SW 1271 (cell line): Measurements from ENCODE around the gene DNMBP.
"Not testable (repeated sequence)": the region's sequence is repeated elsewhere in the genome, so short reads cannot be mapped to it uniquely, and the experiment has no call there.

Source experiments
- DNase-seq, 2 experiments: peaks; one replicate each; lab custom pipeline; 2025; lab: John Stamatoyannopoulos, UW

The DNMBP gene

DNA sequence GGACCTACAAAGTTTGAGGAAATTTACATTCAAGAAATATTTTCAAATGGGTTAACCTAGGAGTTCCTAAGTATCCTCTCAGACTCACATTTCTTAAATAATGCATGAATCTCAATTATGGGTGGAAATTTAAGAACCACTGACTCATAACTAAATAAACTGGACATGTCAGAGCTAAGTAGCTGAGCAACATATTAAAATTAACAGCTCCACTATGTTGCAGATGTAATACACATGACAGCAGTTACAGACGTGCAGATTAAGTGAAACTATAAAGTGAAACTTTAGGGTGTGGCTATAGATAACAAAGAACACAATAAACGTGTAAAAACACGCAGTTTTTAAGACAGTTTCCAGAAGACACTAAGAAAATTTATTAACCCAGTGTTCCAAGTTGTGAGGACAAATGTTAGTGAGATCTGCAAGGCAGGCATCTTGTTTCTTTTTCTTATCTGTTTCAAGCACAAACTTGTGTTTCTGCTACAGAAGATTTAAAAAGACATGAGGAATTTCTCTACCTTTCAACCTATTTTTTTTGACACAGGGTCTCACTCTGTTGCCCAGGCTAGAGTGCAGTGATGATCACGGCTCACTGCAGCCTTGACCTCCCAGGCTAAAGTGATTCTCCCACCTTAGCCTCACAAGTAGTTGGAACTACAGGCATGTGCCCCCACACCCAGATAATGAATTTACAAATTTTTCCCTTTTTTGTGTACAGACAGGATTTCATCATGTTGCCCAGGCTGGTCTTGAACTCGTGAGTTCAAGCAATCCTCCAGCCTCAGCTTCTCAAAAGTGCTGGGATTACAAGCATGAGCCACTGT, 25.3 kb downstream of the DNMBP start:
- no peak for DNase-seq

DNA sequence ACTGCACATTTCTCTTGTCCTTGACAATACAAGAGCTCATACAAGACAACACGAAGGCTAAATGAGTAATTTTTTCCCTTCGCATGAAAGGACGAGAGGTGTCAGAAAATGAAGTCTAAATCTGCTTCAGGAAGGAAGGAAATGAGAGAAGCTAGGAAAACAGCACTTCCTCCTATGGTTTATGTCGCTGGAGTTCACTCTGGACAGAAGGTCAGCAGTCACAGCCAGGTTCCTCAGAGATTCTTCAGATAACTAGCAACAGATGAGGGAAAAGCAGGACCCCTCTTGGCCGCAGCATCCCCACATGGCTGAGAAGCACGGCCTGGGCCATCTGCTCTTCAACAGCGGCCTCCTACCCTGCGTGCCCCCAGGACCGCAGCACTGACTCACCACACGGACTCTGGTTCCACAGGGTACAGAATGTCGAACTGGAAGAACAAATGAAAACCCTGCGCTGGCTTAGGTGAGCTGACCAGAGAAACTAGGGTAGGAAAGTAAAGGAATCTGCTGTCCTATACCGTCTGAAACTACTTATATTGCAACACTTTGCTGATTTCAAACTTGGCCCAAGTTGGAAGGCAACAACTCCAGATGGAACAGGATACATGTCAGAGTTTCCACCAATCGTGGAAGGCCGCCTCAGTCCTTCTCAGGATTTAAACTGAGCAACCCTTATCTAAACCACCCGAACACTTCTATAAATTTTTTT, 26.3 kb downstream of the DNMBP start:
- no peak for DNase-seq

DNA sequence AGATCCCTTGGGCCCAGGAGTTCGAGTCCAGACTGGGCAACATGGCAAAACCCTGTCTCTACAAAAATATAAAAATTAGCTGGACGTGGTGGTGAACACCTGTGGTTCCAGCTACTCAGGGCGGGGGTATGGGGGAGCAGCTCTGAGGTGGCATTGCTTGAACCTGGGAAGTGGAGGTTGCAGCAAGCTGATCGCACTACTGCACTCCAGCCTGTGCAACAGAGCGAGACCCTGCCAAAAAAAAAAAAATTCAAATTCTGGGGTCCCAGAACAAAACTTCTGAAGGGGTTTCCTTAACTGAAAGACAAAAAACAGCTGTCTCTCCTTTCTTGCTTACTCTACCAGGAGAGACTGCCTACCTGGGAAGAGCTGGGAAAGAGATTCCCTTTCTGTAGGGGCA, 27.0 kb downstream of the DNMBP start:
- no peak for DNase-seq

DNA sequence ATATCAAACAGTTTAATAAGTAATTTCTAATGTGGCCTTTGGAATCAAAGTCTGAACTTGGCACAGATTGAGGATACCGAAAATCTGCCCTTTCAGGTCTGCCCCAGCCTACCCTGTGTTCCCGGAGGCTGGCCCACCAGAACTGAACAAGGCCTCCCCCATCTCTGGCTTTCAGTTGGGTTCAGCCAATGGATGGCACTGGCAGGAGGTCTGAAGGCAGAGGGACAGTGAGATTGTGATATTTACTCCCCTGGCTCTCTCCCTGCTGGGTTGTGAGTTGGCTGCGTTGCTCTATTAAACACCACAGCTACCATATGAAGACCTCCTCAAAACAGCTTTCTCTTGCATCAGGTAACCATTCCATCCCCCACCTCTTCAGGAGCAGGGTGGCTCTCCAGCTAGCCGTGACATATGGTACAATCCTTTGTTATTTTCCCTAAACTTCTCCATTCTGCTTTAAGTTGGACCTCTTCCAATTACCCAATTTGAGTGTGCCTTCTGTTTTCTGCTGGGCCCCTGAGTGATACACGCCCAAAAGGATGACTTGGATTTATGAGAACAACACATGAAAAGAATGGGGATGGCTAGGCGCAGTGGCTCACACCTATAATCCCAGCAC, 28.1 kb downstream of the DNMBP start:
- no peak for DNase-seq

DNA sequence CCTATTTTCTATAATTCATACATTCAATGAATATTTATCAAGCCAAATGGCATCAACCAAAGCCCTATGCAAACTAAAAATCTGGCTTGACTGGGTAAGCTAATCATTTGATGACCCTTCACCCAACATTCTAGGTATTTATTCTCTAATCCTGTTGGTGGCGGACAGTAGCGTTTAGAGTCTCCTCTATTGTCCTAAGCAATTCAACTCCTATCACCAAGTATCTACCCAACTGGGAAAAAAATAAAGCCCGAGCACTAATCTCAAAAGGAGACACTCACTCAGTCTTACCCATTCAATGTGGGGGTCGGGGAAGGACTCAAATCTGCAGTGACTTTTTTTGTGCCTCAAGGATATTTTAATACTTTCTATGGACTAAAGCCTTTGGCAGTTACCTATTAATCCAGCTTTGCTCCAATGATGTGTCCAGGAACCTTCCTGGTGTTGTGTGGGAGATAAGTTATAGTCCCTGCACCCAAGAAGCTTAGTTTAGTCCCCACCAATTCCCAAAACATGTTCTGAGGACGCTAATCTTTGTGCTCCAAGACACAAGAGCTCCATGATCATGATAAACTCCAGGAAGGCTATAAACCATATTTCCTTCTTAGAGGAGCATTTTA, 30.6 kb downstream of the DNMBP start:
- no peak for DNase-seq

DNA sequence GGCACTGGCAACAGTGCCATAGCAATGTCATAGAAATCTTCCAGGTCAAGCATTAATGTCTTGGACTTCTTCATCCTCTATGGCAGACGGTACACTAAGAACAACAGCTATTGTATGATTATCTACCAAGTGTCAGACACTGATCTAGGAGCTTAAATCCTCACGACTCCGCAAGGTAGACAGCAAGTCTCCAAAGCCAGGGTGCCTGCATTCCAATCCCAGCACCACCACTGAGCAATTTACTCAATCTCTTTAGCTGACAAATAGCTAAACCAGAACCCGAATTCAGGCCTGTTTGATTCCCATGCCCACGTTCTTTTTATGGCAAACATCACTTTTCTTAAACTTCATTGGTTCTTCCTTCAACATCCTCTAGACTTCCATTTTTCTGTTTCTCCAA, 31.8 kb downstream of the DNMBP start:
- no peak for DNase-seq

DNA sequence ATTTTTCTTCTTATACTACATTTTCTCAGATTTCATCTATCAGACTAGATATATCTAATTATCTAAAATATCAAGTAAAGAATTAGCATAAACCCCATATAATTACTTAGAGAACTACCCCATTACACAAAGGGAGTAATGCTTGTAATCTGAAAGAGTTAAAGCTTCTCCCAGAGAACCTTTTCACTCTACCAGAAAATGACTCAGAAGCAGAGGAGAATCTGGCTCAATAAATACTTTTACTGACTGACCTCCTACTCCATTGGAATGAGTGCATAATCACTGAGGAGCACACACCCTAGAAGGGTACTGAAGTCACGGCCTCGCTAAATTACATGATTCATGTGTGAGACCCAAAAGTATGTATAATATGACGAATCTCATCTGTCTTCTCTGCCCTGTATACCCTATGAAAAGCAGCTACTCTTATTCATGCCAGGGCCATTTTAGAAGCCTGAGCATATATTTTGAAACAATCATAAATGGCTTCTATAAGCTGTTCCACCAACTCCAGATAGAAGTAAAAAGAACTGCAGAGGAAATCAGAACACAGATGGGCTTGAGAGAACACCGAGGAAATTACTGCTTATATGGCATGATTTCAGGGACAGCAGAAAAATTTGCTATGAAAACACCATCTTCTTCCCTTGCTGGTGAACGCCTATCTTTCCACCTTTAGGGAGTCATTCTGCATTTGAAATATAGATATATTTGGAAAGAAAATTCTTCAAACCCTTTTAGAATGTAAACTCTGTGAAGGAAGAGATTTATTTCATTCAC, 32.7 kb downstream of the DNMBP start:
- DNase-seq = peak in 1 of 2 experiments; percentile 76

DNA sequence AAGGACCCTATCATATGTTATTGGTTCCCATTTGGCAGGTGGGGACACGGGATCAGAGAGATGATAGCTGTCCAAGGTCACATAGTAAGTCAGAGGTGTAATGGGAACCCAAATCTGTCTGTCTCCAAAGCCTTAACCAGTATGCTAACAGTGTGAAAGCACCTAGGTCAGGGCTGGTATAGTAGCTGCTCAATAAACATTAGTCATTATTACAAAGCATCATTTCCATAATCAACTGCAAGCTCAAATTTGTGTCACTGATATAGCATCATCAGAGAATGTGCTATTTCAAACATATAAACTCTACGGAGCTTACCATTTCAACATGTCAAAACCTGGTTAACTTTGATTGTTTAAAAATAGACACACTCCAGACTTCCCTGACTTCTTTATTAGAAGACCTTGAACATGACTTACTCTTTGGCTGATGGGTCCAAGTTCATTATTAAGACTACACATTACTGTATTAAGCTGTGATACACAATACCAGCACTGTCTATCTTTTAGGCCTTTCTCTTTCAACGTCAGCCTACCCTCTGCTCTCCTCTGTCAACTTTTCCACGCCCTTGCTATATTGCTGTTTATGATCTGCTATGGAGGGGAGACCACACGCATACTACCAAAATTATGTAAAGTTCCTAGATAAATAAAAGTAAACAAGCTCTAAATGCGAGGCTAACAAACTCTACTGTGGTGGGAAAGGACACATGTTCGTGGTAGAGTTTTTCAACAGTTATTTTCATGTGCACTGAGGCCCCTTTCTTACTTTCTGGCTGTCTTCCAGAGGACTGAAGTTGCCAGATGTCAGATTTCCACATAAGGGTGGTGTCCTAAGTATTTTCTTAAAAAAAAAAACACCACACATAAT, 33.6 kb downstream of the DNMBP start:
- DNase-seq = peak in 1 of 2 experiments; percentile 49

DNA sequence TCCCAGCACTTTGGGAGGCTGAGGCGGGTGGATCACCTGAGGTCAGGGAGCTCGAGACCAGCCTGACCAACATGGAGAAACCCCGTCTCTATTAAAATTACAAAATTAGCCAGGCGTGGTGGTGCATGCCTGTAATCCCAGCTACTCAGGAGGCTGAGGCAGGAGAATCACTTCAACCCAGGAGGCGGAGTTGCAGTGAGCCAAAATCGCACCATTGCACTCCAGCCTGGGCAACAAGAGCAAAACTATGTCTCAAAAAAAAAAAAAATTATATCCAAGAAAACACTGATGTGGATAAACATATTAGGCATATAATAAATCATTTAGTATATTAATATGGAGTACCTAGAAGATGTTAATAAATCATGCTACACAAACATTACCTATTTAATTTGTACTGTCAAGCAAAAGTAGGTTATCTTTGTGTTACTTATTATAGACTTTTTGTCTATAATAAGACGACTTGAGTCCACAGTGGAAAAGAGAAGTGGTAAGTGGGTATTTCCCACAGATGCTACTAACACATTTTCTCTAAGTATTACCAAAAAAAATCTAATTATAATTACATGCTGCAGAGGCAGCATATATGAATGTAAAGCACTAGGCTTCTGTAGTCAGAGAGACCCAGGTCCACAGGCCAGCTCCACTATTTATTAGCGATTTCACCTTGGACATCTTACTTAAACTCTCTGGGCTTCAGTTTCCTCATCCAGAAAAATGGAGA, 34.5 kb downstream of the DNMBP start:
- DNase-seq = no peak

DNA sequence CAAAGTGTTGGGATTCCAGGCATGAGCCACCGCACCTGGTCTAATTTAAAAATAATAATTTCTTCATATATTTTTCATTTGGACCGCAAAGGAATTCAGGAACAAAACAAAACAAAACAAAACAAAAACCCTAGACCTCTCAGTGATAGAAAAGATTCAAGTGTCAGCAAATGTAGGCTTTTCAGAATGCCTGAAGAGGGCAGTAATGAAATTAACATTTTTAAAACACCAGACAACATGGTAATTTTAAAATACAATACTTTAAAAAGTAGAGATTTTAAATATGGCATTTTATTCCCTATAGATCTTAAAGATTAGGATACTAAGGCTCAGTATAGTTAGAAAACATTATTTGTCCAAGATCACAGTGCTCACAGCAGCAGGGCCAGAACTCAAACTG, 36.6 kb downstream of the DNMBP start:
- DNase-seq = no peak

DNA sequence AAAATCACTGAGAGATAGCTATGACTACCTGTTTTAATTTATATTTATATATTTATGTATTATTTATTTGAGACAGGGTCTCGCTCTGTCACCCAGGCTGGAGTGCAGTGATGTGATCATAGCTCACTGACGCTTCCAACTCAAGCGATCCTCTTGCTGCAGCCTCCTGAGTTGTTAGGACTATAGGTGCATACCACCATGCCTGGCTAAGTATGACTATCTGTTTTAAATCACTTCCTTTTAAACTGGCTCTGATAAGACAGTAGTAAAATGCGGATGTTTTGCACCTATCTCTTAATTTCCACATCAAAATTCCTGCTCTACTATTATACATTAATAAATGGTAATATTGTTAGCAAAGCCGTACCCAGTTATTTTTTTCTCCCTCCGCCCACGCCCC, 41.8 kb downstream of the DNMBP start:
- DNase-seq = no peak

DNA sequence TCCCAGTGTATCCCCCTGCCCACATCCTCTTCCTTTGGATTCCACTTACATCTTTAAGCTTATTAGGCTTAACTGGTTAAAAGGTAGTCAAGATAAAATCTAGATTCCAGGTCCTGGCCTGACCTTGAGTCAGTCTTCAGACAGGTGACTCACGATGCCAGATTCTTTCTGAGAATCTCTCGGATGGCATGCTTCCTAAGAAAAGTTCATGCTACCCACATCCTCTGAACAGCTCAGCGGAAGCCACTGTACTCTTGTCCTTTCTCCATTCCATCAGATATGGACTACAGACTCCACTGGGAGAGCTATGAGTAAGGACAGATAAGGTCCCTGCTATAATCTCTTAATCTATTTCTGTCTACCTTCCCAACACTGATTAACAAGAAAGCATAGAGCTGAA, 43.4 kb downstream of the DNMBP start:
- DNase-seq = peak; percentile 72 to 87

DNA sequence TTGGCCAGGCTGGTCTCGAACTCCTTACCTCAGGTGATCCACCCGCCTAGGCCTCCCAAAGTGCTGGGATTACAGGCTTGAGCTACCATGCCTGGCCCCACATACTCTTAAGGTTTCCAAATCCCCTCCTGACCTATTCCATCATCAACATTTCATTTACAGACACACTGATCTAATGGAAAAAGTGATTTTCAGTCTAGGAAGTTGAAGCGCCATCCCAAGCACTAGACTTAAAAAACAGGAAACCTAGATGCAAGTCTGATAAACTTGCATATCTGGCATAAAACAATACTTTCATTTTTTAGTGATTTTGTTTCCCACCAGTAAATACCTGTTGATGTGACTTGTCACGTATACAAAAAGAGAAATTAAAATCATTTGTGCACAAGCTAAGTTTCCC, 44.0 kb downstream of the DNMBP start:
- no peak for DNase-seq

DNA sequence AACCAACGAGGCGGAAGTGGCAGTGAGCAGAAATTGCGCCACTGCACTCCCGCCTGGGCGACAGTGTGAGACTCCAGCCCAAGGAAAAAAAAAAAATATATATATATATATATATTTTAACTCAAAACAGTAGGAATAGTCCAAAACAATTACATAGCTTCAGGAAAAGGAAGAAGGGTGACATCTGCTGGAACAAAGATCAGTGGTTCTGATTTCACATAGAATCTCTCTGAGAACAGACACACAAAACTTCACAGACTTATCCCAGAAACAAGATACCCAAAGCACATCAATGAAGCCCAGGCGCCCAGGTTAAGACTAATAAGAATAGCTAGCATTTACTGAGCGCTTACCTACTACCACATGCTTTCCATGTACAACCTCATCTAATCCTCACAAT, 45.0 kb downstream of the DNMBP start:
- peak in 1 of 2 experiments; percentile 17 for DNase-seq

DNA sequence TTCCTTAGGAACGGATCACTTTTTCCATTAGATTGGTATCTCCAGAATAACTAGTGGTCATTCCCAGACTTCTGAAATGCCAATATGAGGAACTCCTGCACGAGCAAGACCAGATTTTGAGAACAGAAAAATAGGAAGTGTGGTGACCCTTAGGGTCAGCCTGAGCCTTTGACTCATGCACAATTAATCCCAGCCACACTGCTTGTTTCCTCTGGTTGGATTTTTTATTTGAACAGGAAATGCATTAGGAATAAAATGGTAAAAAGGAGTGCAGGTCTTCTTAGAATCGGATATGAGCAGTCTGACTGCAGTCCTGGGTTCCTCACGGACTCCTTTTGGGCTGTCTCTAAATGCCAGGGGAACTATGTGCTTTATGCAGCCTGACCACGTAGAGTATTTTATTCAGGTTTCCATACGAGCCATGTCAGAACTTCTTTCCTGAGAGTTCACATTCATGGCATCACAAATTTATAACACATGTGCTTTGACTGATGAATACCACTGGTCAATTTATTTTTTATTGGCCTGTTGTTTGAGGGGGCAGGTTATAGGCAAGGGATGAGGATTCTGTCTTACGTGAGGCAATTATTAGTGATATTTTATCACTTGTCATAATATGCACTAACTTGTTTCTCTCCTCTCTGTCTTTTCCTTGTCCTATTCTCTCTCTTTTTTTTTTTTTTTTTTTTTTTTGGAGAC, 46.1 kb downstream of the DNMBP start:
- DNase-seq = not testable (repeated sequence)

DNA sequence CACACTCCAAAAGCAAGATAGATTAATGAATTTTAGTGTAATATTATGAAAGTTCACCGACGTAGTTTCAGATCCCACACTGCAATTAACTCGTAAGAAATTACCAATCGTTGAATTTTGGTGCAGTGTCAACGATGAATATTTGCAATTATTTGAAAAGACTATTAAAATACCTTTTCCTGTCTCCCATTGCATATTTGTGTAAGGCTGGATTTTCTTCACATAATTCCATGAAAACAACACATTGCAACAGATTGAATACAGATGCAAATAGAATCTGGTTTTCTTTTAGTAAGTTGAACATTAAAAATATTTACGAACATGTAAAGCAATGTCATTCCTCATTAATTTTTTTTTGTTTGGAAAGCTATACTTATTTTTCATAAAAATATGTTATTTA, 50.9 kb downstream of the DNMBP start:
- DNase-seq = no peak

DNA sequence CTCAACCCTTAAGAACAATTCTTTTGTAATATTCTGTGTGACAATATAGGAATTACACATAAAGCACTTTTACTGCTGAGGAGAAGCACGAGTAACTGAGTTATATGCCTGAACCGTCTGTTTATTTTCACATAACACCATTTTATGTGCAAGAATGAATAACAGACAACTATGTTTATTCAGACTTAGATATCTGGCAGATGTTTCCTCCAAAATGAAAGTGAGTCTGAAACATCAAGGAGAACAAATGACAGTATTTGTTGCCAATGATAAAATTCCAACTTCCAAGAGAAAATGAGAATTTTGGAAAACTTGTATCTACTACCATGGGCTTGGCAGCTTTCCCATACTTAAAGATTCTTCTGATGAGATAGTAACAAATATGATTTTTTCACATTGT, 51.4 kb downstream of the DNMBP start:
- DNase-seq = no peak

DNA sequence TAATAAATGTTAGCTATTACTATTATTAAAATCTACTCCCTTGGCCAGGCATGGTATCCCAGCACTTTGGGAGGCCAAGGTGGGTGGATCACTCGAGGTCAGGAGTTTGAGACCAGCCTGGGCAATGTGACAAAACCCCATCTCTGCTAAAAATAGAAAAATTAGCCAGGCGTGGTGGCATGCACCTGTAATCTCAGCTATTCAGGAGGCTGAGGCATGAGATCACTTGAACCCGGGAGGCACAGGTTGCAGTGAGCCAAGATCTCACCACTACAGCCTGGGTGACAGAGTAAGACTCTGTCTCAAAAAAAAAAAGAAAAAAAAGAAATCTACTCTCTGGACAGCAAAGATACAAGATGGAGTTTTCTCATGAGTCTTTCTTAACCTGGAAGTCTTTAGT, 56.2 kb downstream of the DNMBP start:
- DNase-seq = not testable (repeated sequence)

DNA sequence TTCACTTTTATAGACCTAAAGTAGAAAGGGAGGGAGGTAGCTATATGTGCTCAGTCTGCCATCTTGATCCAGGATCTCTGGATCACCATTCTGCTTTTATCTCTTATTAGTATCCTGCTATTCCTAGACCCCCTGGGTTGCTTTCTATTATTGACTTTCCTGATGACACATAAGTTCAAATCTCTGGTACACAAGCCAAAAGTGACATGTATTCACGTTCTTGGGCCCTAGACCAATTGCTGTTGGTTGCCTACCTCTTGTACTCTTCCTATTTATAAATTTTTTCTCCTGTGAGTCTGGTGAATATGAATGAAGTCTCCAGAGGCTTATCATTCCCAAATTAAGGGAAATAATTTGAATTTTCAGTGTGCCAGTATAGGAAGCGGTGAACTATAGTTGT, 56.9 kb downstream of the DNMBP start:
- no peak for DNase-seq

DNA sequence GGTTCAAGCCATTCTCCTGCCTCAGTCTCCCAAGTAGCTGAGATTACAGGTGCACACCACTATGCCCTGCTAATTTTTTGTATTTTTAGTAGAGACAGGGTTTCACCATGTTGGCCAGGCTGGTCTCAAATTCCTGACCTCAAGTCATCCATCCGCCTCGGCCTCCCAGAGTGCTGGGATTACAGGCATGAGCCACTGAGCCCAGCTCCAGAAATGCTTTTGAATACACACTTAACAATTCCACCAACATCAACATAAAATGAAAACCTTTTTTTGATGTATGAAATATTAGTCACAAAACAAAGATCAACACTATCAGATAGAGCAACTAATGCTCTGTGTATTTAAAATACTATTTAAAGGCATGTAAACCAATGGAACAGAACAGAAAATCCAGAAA, 63.7 kb downstream of the DNMBP start:
- DNase-seq = not testable (repeated sequence)
